ENCODE measurements around the gene IP6K3.

The IP6K3 gene

GRCh38 chr6:33759887-33760629 is 13.4 kb upstream of the IP6K3 start:
- no peak for DNase-seq (ENCODE audit: low read depth)

GRCh38 chr6:33758815-33759216 is 12.1 kb upstream of the IP6K3 start:
- DNase-seq (ENCODE audit: low read depth) = no peak

DNA sequence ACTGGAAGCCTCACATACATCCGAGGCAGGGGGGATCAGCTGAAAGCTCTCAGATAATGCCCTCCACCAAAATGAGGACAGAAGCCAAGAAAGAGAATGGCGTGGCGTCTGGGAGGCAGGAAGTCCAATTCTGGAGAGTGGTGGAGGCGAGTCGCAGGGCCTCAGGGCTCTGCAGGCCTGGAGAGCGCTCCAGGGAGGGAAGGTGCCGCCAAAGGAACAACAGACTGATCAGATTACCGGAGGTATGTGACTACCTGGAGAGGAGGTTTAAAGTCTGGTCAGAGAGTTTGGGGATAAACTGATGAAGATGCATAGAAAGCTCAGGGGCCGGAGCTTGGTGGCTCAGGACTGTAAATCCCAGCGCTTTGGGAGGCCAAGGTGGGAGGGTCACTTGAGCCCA is 11.2 kb upstream of the IP6K3 start:
- DNase-seq (ENCODE audit: low read depth) = no peak

DNA sequence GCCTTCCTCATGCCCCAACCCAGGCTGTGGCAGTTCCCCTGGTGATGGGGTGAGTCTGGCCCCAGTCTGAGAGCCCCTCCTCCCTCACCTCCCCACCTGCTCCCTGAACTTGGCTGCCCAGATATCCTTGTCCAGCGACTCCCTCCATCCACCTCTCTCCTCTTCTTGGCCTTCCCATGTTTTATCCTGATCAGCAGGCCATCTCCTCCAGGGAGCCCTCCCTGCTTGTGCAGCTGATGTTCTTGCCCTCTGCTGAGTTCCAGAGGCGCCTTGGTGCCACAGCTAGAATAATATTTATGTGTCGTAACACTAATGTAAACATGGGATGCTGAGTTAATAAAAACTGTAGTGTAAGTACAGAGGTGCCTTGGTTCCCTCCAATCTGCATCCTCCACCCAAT is 10.4 kb upstream of the IP6K3 start:
- no peak for DNase-seq (ENCODE audit: low read depth)

DNA sequence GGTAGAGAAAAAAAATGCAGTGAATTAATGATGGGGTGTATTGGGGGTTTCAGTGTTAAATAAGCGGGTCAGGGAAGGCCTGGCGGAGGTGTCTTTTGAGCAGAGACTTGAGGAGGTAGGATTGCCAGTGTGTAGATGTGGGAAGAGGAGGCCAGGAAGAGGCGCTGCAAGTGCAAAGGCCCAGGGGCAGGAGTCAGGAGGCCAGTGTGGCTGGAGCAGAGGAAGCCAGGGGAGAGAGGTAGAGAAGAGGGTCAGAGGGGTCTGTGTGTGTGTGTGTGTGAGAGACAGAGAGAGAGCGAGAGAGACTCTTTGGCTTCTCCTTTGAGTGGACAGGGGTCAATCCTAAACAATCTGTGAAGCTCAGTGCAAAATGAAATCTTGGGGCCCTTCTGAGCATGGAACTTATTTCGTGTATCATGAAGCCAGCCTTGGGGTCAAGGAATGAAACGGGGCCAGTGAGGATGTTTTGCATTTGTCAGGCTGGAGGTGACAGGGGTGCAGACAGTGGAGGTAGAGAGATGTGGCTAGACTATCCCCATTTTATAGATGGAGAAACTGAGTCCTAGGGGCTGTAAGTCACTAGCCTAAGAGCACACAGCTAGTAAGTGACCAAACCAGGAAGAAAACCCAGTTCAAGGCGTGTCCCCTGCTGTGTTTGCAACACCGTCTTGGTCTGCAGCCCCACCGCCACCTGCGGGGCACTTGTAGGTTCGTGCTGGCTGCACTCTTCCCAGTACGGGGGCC is 9.7 kb upstream of the IP6K3 start:
- DNase-seq (ENCODE audit: low read depth) = no peak

GRCh38 chr6:33755070-33755869 is 8.6 kb upstream of the IP6K3 start:
- no peak for DNase-seq (ENCODE audit: low read depth)

- DNase-seq (ENCODE audit: low read depth) = no peak
Measured at GRCh38 chr6:33754222-33754621, 7.5 kb upstream of the IP6K3 start.

- DNase-seq (ENCODE audit: low read depth) = no peak
Measured at GRCh38 chr6:33752646-33753015, 5.9 kb upstream of the IP6K3 start.

- no peak for DNase-seq (ENCODE audit: low read depth)
Measured at GRCh38 chr6:33751771-33752645, 5.3 kb upstream of the IP6K3 start.

DNA sequence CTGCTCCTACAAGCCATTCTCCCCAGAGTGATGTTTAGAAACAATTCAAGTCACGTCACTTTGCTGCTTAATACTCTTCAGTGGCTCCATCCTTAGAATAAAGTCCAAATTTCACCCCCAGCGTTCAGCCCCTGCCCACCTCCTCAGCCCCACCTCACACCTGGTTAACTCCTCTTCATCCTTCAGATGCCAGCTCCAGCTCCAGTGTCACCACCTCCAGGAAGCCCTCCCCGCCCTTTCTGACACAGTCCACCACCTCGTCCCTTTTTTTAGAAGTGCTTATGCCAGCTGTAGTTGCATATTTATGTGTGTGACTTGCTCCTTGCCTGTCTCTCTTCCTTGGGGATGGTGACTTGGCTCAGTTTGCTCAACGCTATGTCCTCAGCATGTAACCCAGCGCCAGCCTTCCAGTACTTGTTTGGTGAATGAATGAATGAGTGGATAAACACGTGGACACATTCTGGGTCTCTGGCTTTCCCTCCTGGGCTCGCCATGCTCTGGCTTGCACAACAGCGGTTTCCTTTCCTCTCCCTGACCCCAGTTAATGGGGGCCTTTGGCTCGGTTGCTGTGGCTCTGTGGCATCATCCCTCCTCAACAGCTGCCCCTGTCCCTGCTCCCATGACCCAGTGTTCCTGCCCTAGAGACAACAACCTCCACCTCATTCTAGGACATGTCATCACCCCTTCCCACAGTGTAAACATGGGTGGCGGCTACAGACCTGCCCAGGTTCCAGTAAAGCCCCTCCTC is 3.7 kb upstream of the IP6K3 start:
- no peak for DNase-seq (ENCODE audit: low read depth)

DNA sequence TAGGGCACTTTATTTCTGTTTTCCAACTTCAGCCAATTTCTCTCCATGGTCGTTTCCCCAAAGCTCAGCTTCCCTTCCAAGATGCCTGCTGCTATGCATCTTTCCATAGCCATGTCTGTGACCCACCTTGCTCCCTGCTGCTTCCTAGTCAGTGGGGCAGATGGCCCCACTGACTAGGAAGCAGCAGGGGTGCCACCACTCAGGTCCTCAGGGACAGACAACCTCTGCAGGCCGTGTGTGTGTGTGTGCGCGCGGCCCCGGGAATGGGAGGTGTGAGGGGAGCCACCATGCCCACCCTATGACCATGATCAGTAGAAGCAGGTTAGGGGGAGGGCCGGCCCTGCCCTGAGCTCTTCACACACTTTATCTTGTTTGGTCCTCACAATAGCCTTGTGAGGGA is 2.7 kb upstream of the IP6K3 start:
- no peak for DNase-seq (ENCODE audit: low read depth)

DNA sequence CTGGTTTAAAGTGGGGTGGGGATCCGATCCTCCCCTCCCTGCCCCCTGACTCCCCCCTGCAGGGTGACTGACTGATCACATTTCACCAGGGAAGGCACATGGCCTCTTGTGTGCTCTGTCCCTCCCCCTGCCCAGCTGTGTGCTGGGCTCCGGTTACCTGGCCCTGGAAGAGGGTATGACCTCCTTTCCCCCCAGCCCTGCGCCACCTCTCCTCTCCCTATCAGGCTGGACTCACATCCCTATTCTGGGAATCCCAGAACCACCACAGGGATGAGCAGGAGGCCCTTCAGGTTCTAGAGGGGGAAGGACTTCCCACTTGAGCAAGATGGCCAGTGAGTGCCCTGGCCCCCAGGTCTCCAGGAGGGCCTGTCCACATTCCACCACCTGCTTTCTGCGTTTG is 2.1 kb upstream of the IP6K3 start:
- no peak for DNase-seq (ENCODE audit: low read depth)

DNA sequence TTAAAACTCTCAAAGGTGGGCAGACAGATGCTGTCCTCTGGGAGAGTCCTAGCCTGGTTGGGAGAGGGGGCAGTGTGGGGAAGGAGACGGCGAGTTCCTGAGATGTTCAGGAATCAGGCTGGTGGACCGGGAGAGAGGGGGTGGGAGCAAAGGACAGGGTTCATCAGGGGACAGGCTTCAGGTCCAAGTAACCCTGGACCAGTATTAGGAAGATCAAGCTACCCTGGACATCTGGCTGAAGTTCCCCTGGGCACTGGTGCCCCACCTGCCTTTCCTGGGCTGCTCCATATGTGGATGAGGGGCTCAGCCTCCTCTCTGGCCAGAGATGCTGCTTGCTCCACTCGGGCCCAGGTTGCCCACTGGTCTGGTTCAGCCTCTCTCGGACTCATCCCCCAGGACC is 1.1 kb upstream of the IP6K3 start:
- DNase-seq (ENCODE audit: low read depth) = no peak

DNA sequence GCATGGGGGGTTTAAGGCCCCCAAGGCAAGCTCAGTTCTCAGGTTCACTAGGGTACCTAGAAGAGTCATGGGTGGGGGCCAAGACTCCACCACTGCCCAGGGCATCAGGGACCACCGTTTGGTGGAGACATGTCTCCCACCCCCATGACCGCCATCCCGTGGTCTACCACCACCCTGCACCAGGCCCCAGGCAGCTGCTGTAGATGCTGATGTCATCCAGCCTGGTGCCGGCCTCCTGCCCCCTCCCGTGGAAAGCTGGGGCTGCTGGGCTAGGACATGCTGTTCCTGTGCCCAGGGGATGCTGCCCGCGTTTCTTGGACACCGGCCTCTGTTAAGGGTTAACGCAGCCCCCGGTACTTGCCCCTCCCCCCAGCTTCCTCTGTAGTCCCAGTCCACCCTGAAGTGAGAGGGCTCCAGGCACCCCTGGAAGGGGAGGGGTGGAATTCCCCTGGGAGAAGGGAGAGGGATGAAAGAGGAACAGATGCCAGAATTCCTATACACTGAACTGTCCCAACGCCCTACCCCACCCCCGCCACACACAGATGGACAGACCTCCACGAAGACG is 587 bp downstream of the IP6K3 start:
- DNase-seq (ENCODE audit: low read depth) = no peak

DNA sequence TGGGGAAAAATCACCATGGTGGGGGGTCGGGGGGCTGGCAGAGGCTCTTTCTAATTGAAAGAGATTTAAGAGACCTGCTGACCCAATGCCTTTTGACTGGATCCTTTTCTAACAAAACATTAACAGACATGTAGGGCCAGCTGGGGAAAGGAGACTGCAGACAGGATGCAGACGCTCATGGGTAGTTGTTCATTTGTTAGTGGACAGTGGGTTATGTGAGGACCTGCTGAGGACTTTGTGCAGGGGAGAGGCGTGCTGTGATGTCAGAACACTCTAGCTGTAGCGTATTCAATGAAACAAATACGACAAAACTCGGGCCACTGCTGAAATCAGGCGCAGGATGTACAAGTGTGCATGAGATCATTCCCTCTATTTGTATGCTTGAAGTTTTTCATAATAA is 1.2 kb downstream of the IP6K3 start:
- DNase-seq (ENCODE audit: low read depth) = no peak

GRCh38 chr6:33744895-33745546 is 1.7 kb downstream of the IP6K3 start:
- no peak for DNase-seq (ENCODE audit: low read depth)

GRCh38 chr6:33744001-33744848 is 2.5 kb downstream of the IP6K3 start:
- DNase-seq (ENCODE audit: low read depth) = peak; percentile 68

- DNase-seq (ENCODE audit: low read depth) = no peak
Measured at GRCh38 chr6:33742837-33743236, 3.9 kb downstream of the IP6K3 start.

- DNase-seq (ENCODE audit: low read depth) = no peak
Measured at GRCh38 chr6:33742092-33742491, 4.6 kb downstream of the IP6K3 start.

Data from activated gamma-delta T cell treated with anti-CD3 and anti-CD28 coated beads, Interleukin-2, amount 50 U/mL, for 16 hours (primary cell).